Measurements from ENCODE around the gene GEMIN2.
A peak's percentile ranks its signal among the peaks of the same experiment; 100 is the strongest.

Gene GEMIN2

DNA sequence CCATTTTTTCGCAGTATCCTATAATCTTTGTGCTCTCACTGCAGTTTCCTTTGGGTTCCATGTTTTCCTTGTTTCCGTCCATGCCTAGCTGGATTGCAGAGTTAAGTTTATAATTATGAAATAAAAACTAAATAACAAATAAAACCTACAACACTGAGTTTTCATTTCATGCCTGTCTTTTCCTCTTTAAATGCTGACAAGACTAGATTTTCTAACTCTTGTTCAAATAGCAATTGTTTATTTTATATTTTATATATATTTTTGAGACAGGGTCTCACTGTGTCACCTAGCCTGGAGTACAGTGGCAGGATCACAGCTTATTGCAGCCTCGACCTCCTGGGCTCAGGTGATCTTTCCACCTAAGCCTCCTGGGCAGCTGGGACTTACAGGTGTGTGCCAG lies 5.3 kb upstream of the GEMIN2 start:
- no peak for TF ChIP-seq EZH2phosphoT487 (IDR thresholded peaks at IDR 0.05; ENCODE audit: borderline replicate concordance, low read length)
- TF ChIP-seq, protein P1, sequence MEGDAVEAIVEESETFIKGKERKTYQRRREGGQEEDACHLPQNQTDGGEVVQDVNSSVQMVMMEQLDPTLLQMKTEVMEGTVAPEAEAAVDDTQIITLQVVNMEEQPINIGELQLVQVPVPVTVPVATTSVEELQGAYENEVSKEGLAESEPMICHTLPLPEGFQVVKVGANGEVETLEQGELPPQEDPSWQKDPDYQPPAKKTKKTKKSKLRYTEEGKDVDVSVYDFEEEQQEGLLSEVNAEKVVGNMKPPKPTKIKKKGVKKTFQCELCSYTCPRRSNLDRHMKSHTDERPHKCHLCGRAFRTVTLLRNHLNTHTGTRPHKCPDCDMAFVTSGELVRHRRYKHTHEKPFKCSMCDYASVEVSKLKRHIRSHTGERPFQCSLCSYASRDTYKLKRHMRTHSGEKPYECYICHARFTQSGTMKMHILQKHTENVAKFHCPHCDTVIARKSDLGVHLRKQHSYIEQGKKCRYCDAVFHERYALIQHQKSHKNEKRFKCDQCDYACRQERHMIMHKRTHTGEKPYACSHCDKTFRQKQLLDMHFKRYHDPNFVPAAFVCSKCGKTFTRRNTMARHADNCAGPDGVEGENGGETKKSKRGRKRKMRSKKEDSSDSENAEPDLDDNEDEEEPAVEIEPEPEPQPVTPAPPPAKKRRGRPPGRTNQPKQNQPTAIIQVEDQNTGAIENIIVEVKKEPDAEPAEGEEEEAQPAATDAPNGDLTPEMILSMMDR (IDR thresholded peaks at IDR 0.05; ENCODE audit: low read depth, low read length, poor library complexity, severe bottlenecking), result no peak
- Histone ChIP-seq H3K4me2 (ENCODE audit: low read length) (peak overlapping the region; percentile 98), H3K27ac (ENCODE audit: low read depth, low read length) (peak overlapping the region; percentile 89), H3K79me2 (ENCODE audit: control insufficient read depth, low read length) (peaks cover 6% of the 10 kb centered on the region), H3K4me3 (ENCODE audit: low read length) (peak overlapping the region; percentile 83), H4K20me1 (ENCODE audit: control insufficient read depth, insufficient read depth, low read depth, low read length) (no peaks in the 10 kb centered on the region), H3F3A (ENCODE audit: control insufficient read depth, insufficient read depth) (peaks cover 23% of the 10 kb centered on the region), H3K9me3 (ENCODE audit: control insufficient read depth, insufficient read depth, low read length) (no peaks in the 10 kb centered on the region), H3K4me1 (ENCODE audit: control insufficient read depth, low read length) (peaks cover 50% of the 10 kb centered on the region), H3K36me3 (ENCODE audit: control insufficient read depth, low read length) (no peaks in the 10 kb centered on the region; the same call in 1 of the 2 replicates), H3K9me2 (replicated peaks; ENCODE audit: control insufficient read depth, low read length) (no peaks in the 10 kb centered on the region), H3K27me3 (ENCODE audit: control insufficient read depth, low read length) (no peaks in the 10 kb centered on the region)

DNA sequence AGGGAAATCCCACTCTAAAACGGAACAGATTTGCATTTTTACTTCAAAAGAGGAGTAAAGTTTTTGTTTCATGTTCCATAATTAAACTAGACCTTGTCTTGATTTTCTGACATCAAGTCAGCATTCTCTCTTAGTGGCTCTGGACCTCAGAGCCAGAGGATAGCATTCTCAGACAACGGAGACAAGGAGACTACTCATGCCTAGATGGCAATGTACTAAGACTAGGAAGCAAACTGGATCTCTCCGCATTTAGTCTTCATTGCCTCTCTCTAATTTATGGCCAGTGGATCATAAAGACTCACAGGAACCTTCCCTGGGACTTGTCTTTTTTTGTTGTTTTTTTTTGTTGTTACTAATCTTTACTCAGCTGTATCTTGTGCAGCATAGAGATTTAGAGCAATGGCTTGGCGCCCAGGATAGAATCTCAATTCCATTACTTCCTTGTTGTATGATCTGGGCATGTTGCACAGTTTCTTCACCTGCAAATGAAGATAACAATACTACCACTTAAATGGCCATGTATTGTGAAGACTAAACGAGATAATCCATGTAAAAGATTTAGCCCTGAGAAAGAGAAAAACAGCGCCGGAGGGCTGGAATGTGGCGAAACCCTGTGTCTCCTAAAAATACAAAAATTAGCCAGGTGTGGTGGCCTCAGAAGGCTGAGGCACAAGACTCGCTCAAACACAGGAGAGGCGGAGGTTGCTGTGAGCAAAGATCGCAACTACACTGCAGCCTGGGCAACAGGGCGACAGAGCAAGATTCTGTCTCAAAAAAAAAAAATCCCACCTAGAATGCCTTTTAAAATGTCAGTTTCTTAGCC lies 4.0 kb upstream of the GEMIN2 start:
- Histone ChIP-seq H4K20me1 (ENCODE audit: control insufficient read depth, insufficient read depth, low read depth, low read length) (no peaks in the 10 kb centered on the region), H3K4me1 (ENCODE audit: control insufficient read depth, low read length) (peaks cover 43% of the 10 kb centered on the region), H3K4me3 (ENCODE audit: low read length) (peak overlapping the region; percentile 83), H3K9me3 (ENCODE audit: control insufficient read depth, insufficient read depth, low read length) (no peaks in the 10 kb centered on the region), H3K27me3 (ENCODE audit: control insufficient read depth, low read length) (no peaks in the 10 kb centered on the region), H3K36me3 (ENCODE audit: control insufficient read depth, low read length) (peaks cover 8% of the 10 kb centered on the region), H3F3A (ENCODE audit: control insufficient read depth, insufficient read depth) (peaks cover 29% of the 10 kb centered on the region), H3K4me2 (ENCODE audit: low read length) (peak overlapping the region; percentile 98), H3K9me2 (replicated peaks; ENCODE audit: control insufficient read depth, low read length) (no peaks in the 10 kb centered on the region), H3K79me2 (ENCODE audit: control insufficient read depth, low read length) (peaks cover 10% of the 10 kb centered on the region), H3K27ac (ENCODE audit: low read depth, low read length) (peak overlapping the region; percentile 89)
- TF ChIP-seq EZH2phosphoT487 (IDR thresholded peaks at IDR 0.05; ENCODE audit: borderline replicate concordance, low read length), result no peak
- TF ChIP-seq, protein P1 (IDR thresholded peaks at IDR 0.05; ENCODE audit: low read depth, low read length, poor library complexity, severe bottlenecking), result no peak

DNA sequence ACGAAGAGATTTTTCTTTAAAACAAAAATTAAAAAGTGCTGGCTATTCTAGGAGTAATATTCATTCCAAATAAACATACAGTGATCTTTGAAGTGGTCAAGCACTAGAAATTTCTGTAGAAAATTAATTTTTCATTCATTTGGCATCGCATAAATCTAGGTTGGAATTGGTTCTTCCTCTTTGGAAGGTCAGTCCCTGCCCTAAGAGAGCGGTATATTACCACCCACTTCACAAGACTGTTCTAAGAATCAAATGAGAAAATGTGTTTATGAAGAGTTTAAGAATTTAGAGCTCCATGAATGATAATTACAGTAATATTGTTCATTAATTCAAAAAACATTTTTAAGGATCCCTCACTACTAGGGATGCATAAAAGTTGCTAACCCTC lies 444 bp upstream of the GEMIN2 start:
- H3K9me3 ChIP-seq (ENCODE audit: control insufficient read depth, insufficient read depth, low read length), result no peaks in the 10 kb centered on the region
- no peaks in the 10 kb centered on the region for H3K27me3 ChIP-seq (ENCODE audit: control insufficient read depth, low read length)
- no peaks in the 10 kb centered on the region for H3K9me2 ChIP-seq (replicated peaks; ENCODE audit: control insufficient read depth, low read length)
- peak overlapping the region; percentile 77 for H3K27ac ChIP-seq (ENCODE audit: low read depth, low read length)
- H3F3A ChIP-seq (ENCODE audit: control insufficient read depth, insufficient read depth), result peaks cover 22% of the 10 kb centered on the region
- peaks cover 49% of the 10 kb centered on the region for H3K4me1 ChIP-seq (ENCODE audit: control insufficient read depth, low read length)
- no peak for TF ChIP-seq EZH2phosphoT487 (IDR thresholded peaks at IDR 0.05; ENCODE audit: borderline replicate concordance, low read length)
- TF ChIP-seq, protein P1 (IDR thresholded peaks at IDR 0.05; ENCODE audit: low read depth, low read length, poor library complexity, severe bottlenecking), result no peak
- peaks cover 31% of the 10 kb centered on the region for H3K79me2 ChIP-seq (ENCODE audit: control insufficient read depth, low read length)
- peak overlapping the region; percentile 99 for H3K4me3 ChIP-seq (ENCODE audit: low read length)
- peak overlapping the region; percentile 78 for H3K4me2 ChIP-seq (ENCODE audit: low read length)
- H3K36me3 ChIP-seq (ENCODE audit: control insufficient read depth, low read length), result peaks cover 35% of the 10 kb centered on the region
- no peaks in the 10 kb centered on the region for H4K20me1 ChIP-seq (ENCODE audit: control insufficient read depth, insufficient read depth, low read depth, low read length)

All from DOHH2 (cell line).